IPS-18c (cell line): ENCODE results near the gene IFIT3.

ENCODE experiments used
- H3K4me3 ChIP-seq: 2 replicates; pipeline ENCODE4 v1.7.0; 2013; ENCODE audit warnings: low read depth, mild to moderate bottlenecking, low read length, moderate library complexity; ENCODE audit not compliant: insufficient read depth
- H3K9me3 ChIP-seq: one replicate; pipeline ENCODE4 v1.6.1; 2013; ENCODE audit warnings: mild to moderate bottlenecking, low read length, moderate library complexity; ENCODE audit not compliant: control insufficient read depth, insufficient read depth

The IFIT3 gene

DNA sequence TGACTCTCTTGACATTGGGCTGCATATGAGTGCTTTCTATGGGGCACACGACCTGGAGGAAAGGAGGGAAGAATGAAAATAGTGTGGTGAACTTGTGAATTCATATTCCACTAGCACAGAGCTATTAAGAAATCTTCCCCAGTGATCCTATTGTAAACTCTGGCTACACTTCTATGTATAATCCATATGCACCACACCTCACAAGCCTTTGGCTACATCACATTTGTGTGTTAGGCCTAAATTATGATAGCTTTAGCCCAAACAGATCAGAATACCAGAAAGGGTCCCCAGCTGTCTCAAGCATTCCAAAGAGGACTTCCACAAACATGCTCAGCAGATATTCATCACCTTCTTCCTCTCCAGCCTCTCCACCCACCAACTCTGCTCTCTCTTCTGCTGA, 40.3 kb downstream of the IFIT3 start:
- Histone ChIP-seq H3K9me3 (no peaks in the 10 kb centered on the region), H3K4me3 (no peak overlapping the region)

GRCh38 chr10:89369156-89370105, 41.6 kb downstream of the IFIT3 start:
- H3K9me3 ChIP-seq = no peaks in the 10 kb centered on the region
- H3K4me3 ChIP-seq = no peak overlapping the region

DNA sequence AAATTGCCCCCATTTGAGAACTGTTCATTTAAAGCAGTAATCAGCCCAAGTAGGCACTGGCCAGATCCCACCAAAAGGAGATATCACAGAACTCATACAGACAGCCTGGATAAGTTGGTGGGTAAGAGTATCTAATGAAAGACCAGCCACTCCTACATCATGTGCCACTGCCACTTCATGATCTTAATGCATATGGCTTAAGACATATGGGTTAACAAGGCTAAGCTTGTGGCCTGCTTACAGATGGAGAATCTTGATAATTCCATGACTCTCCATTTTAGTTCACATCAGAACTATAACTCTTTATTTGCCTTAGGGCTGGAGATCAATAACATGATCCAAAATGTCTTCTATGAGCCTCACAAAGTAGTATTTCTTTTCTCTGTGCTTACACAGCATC, 43.3 kb downstream of the IFIT3 start:
- Histone ChIP-seq H3K9me3 (no peaks in the 10 kb centered on the region), H3K4me3 (no peak overlapping the region)

- Histone ChIP-seq H3K9me3 (no peaks in the 10 kb centered on the region), H3K4me3 (no peak overlapping the region)
Measured at GRCh38 chr10:89371987-89372386, 44.2 kb downstream of the IFIT3 start.

DNA sequence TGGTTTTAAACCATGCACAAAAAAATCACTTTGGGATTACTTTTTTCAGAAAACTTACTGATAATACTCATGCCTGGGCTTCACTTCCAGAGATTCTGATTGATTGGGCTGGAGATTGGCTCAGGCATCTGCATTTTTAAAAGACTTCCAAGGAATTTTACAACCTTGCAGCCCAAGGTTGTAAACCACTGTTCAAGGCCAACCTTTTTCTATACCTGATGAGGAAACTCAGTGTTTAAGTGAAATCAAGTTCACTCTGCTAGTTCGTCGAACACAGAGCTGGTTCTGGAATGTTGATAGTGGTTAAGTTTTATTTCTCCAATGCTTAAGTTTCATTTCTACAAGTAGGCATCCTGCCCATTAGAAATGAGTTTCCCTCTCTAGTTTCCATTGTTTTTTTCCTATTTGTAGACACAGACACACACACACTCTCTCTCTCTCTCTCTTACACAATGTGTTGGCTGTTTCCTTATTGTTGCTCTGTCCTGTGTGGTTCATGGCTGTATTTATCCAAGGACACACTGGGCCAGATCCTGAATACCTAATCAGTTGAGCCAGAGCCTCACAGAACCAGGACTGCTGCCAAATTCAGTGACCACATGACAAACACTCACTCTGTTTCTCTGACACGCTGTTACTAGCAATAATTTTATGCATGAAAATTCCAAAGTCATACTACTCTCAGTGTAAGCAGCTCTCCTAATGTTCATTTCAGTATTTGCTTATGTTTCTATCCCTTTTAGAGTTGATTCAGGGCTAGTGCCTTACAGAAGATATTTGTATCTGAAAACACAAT, 46.3 kb downstream of the IFIT3 start:
- Histone ChIP-seq H3K4me3 (no peak overlapping the region), H3K9me3 (no peaks in the 10 kb centered on the region)

DNA sequence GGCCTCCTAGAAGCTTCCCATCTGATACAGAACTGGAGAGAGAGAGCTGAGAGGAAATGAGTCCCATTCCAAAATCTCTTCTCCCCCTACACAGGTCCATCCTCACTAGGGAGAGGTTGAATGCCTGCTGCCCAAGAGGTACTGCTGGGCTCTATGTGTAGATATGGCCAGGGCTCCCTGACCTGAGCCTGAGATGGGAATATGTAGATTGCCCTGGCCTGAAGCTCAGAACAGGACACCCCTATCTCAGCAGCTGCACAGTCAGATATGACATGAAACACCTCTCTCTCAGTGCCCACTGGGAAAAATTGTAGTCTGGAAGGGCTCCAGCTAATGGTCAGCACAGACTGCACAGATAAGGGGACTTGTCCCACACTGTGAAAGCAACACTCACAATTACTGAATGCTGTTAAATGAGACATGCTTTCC, 46.9 kb downstream of the IFIT3 start:
- H3K4me3 ChIP-seq = no peak overlapping the region
- H3K9me3 ChIP-seq = no peaks in the 10 kb centered on the region

GRCh38 chr10:89377705-89378637, 50.2 kb downstream of the IFIT3 start, which contains the start of gene IFIT1B:
IFIT1B (plus strand) TSS chr10:89378056; CDS start chr10:89378136, 80 bp downstream.
- Histone ChIP-seq H3K4me3 (no peak within 1 kb of the TSS), H3K9me3 (no peaks in the 10 kb centered on the region)

- Histone ChIP-seq H3K4me3 (no peak overlapping the region), H3K9me3 (no peaks in the 10 kb centered on the region)
Measured at GRCh38 chr10:89379103-89379502, 51.3 kb downstream of the IFIT3 start.

- no peak overlapping the region for H3K4me3 ChIP-seq
- H3K9me3 ChIP-seq = no peaks in the 10 kb centered on the region
Measured at GRCh38 chr10:89382757-89383156, 55.0 kb downstream of the IFIT3 start.

DNA sequence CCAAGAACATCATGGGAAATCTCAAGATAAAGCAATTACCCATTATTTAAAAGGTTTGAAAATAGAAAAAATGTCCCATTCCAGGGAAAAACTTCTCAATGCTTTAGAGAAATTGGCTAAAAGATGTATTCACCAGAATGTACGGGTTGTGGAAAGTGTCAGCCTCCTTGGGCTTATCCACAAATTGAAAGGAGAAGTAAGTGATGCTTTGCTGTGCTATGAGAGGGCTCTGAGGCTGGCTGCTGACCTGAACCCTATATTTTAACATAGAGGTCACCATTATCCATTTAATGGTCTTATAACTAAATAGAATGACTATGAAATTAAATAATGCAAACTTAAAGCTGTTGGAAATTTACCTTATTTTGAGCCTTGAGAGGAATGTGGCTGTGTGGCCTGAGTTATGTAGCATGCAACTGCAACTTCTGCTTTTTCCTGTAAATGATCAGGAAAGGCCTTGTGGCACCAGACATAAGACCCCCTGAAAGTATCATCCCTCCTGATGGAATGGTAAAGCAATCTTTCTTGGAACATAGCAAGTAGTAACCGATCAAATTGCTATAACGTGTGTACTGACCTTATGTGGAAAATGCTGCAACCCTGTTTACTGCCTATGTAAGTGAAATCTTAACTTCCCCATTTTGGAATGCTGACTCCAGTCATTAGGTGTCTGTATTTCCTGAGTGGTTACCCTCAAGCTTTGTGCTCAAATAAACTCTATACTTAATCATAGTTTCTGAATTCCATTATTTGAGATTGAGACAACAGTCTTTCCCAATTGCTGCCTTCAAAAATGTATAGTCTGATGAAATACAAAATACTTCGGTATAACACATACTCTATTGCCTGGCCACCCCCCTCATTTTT, 56.9 kb downstream of the IFIT3 start:
- Histone ChIP-seq H3K4me3 (no peak overlapping the region), H3K9me3 (no peaks in the 10 kb centered on the region)

DNA sequence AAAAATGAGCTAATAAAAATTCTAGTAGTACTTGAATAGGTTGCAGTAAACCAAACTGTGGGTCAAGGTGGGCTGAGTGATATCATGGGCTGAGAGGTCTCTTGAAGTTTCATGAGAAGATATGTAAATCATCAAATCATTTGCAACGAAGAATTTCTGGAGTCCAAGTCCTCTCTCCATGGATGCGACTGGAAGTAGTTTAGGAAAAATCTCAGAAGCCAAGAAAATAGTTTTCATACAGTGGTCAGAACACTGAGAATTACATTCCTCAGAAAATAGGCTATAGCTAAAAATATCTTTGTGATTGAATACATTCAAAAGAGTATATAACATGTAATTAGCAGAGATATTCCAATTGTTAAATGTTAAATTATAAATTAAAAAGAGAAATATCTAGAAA, 61.0 kb downstream of the IFIT3 start:
- Histone ChIP-seq H3K4me3 (no peak overlapping the region), H3K9me3 (no peaks in the 10 kb centered on the region)

- H3K9me3 ChIP-seq = no peaks in the 10 kb centered on the region
- H3K4me3 ChIP-seq = no peak overlapping the region
Measured at GRCh38 chr10:89389254-89389653, 61.5 kb downstream of the IFIT3 start.
